K562 (cell line): ENCODE data around the gene TCF12. TPM values are rescaled to one million over a fixed set of nuclear protein-coding genes. Genes with fewer than 3 reads are reported as not detected.

Source experiments
- ATF1 ChIP-seq, 2 experiments: fragments of 450-650 bp in 1 of 2; IDR thresholded peaks; 2 replicates each; pipeline ENCODE4 v1.6.1; 2016; ENCODE audit warnings: missing compliant biosample characterization in 1 of 2, missing genetic modification characterization in 1 of 2
- CBFB ChIP-seq: sonication (generic); formaldehyde crosslinking; IDR thresholded peaks from 2 replicates; pipeline ENCODE4 v1.4.0; 2020; ENCODE audit warnings: mild to moderate bottlenecking, missing genetic modification reagents
- CXXC5 ChIP-seq: fragments of 250-450 bp; sonication (Bioruptor Pico); IDR thresholded peaks from 2 replicates; pipeline ENCODE4 v1.8.0; 2022; ENCODE audit warnings: inconsistent platforms, mild to moderate bottlenecking, moderate library complexity
- ERF ChIP-seq: fragments of 450-650 bp; formaldehyde crosslinking; IDR thresholded peaks from 2 replicates; pipeline ENCODE4 v1.4.0; 2020; ENCODE audit warnings: mild to moderate bottlenecking, mixed read lengths
- GTF2A2 ChIP-seq: IDR thresholded peaks from 2 replicates; pipeline ENCODE4 v1.6.1; 2016; ENCODE audit warnings: mild to moderate bottlenecking, missing genetic modification characterization, missing compliant biosample characterization
- NFRKB ChIP-seq: fragments of 450-650 bp; IDR thresholded peaks from 2 replicates; pipeline ENCODE4 v1.6.1; 2016; ENCODE audit warnings: low read depth
- POLR2G ChIP-seq: fragments of 200-400 bp; formaldehyde crosslinking; IDR thresholded peaks from 2 replicates; pipeline ENCODE4 v1.6.1; 2017; ENCODE audit warnings: low read depth, mild to moderate bottlenecking, antibody characterized with exemption, low read length, moderate library complexity
- RBFOX2 ChIP-seq: fragments of 200-400 bp; formaldehyde crosslinking; IDR thresholded peaks from 2 replicates; pipeline ENCODE4 v1.6.1; 2017; ENCODE audit warnings: low read depth, mild to moderate bottlenecking, low read length, moderate library complexity
- SRSF3 ChIP-seq: fragments of 200-400 bp; formaldehyde crosslinking; IDR thresholded peaks from 2 replicates; pipeline ENCODE4 v1.6.1; 2016; ENCODE audit warnings: mild to moderate bottlenecking, low read length, moderate library complexity; ENCODE audit not compliant: insufficient read depth
- WHSC1 ChIP-seq: IDR thresholded peaks from one replicate; pipeline ENCODE4 v1.6.1; 2012; ENCODE audit warnings: low read length, control low read depth, inconsistent platforms
- ZFX ChIP-seq: sonication (generic); formaldehyde crosslinking; IDR thresholded peaks from 2 replicates; pipeline ENCODE4 v1.8.0; 2022; ENCODE audit warnings: mild to moderate bottlenecking, missing genetic modification reagents, moderate library complexity
- ZNF316 ChIP-seq: fragments of 450-650 bp; IDR thresholded peaks from 2 replicates; pipeline ENCODE4 v1.6.1; 2016
- ZNF583 ChIP-seq: fragments of 250-450 bp; sonication (Bioruptor Pico); IDR thresholded peaks from 2 replicates; pipeline ENCODE4 v1.4.0; 2020
- ZNF766 ChIP-seq: fragments of 200-800 bp; sonication (Bioruptor generic); conservative IDR thresholded peaks from 2 replicates; pipeline ENCODE4 v1.6.1; 2016; ENCODE audit warnings: missing genetic modification characterization, missing compliant biosample characterization
- polyA plus RNA-seq, 8 experiments: library from polyadenylated mRNA; depleted of rRNA in 4 of 8; stranded (reverse) in 5 of 8; unstranded in 3 of 8; fragments of >200 nt; fragmentation: Nextera tagmentation in 2 of 8; fragmentation: Illumina TruSeq in 1 of 8; extraction: Ambion mirVana in 2 of 8; extraction: Trizol in 1 of 8; gene quantifications; 2 replicates each; pipeline versions ENCODE4 v1.2.1 to v1.2.3, GENCODE V29; 2011 to 2014; ENCODE audit warnings: inconsistent platforms in 1 of 8, missing spikeins in 1 of 8
- total RNA-seq, 7 experiments: library from RNA; depleted of rRNA in 6 of 7; stranded (reverse); fragments of >200 nt in 6 of 7; fragmentation: Illumina TruSeq in 2 of 7; extraction: Trizol in 2 of 7; gene quantifications; 2 replicates each; pipeline versions ENCODE4 v1.2.1 to v1.2.3, GENCODE V29; 2011 to 2021; ENCODE audit warnings: low replicate concordance in 1 of 7
- TF ChIP-seq, protein P1 (sequence below): fragments of 450-650 bp; IDR thresholded peaks from 2 replicates; pipeline ENCODE4 v1.6.1; 2017; ENCODE audit warnings: antibody characterized with exemption, mild to moderate bottlenecking
- TF ChIP-seq, protein P2 (sequence below), 2 experiments: fragments of 200-800 bp in 1 of 2; sonication (Bioruptor generic) in 1 of 2; sonication (generic) in 1 of 2; formaldehyde crosslinking in 1 of 2; IDR thresholded peaks in 1 of 2; conservative IDR thresholded peaks in 1 of 2; 2 replicates each; pipeline versions ENCODE4 v1.5.0 to v1.6.1; 2016 to 2020; ENCODE audit warnings: missing compliant biosample characterization in 1 of 2, missing genetic modification characterization in 1 of 2, missing genetic modification reagents in 1 of 2
- TF ChIP-seq, protein P3 (sequence below): fragments of 450-650 bp; IDR thresholded peaks from 2 replicates; pipeline ENCODE4 v1.6.1; 2017; ENCODE audit warnings: mild to moderate bottlenecking, moderate library complexity
- TF ChIP-seq, protein P4 (sequence below): fragments of 200-800 bp; sonication (Bioruptor generic); IDR thresholded peaks from 2 replicates; pipeline ENCODE4 v1.6.1; 2017; ENCODE audit warnings: missing genetic modification characterization, missing compliant biosample characterization

TCF12 gene
- total and polyA plus RNA-seq, 9 of the 15 experiments (the other 6 are each of a cell fraction or from before 2014, with no cell fraction given) = 10.5 to 132 (median 52.9) TPM

DNA sequence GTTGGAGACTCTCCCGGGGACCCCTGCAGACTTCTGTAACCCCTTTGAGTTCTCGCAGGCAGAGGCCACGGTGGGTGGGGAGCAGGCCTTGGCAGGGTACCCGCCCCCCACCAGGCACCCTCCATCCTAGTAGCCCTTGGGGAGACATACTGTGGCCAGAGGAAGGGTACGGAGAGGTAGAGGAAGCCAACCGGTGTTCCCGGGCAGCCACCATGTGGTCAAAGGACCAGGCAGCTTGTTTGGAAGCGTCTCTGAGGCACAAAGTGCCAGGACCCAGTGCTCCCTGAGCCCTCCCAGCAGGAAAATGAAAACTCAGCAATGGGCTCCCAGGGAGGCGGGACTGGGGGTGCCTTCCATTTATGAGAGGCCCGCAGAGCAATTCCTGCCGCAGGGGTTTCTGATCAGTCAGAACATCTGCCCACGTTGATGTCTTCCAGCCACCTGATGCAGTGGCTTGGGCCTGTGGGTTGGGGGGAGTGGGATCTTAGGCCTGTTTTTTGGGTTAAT lies 404.9 kb downstream of the TCF12 start (continued):
- TF ChIP-seq POLR2G = peak; percentile 67
- TF ChIP-seq ZNF583 (CRISPR knock-in tag) = peak; percentile 86
- TF ChIP-seq ZFX (CRISPR knock-in tag) = peak; percentile 73
- no peak for TF ChIP-seq ERF
- peak; percentile 74 for TF ChIP-seq WHSC1
- TF ChIP-seq CXXC5 (CRISPR knock-in tag) = peak; percentile 58
- no peak for TF ChIP-seq CBFB (CRISPR knock-in tag)
- TF ChIP-seq, protein P1, sequence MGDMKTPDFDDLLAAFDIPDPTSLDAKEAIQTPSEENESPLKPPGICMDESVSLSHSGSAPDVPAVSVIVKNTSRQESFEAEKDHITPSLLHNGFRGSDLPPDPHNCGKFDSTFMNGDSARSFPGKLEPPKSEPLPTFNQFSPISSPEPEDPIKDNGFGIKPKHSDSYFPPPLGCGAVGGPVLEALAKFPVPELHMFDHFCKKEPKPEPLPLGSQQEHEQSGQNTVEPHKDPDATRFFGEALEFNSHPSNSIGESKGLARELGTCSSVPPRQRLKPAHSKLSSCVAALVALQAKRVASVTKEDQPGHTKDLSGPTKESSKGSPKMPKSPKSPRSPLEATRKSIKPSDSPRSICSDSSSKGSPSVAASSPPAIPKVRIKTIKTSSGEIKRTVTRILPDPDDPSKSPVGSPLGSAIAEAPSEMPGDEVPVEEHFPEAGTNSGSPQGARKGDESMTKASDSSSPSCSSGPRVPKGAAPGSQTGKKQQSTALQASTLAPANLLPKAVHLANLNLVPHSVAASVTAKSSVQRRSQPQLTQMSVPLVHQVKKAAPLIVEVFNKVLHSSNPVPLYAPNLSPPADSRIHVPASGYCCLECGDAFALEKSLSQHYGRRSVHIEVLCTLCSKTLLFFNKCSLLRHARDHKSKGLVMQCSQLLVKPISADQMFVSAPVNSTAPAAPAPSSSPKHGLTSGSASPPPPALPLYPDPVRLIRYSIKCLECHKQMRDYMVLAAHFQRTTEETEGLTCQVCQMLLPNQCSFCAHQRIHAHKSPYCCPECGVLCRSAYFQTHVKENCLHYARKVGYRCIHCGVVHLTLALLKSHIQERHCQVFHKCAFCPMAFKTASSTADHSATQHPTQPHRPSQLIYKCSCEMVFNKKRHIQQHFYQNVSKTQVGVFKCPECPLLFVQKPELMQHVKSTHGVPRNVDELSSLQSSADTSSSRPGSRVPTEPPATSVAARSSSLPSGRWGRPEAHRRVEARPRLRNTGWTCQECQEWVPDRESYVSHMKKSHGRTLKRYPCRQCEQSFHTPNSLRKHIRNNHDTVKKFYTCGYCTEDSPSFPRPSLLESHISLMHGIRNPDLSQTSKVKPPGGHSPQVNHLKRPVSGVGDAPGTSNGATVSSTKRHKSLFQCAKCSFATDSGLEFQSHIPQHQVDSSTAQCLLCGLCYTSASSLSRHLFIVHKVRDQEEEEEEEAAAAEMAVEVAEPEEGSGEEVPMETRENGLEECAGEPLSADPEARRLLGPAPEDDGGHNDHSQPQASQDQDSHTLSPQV = peak; percentile 93
- no peak for TF ChIP-seq ZNF316
- no peak for TF ChIP-seq ATF1 (CRISPR knock-in tag; IDR thresholded peaks at IDR 0.05)
- TF ChIP-seq ATF1 (tag; IDR thresholded peaks at IDR 0.05) = peak; percentile 59; the same call in 1 of the 2 replicates
- TF ChIP-seq NFRKB = peak; percentile 96; the same call in 1 of the 2 replicates
- TF ChIP-seq RBFOX2 = peak; percentile 77
- 0 out of 2 replicates have a peak, but pooled peaks have one; percentile 18 for TF ChIP-seq SRSF3
- TF ChIP-seq, protein P2, sequence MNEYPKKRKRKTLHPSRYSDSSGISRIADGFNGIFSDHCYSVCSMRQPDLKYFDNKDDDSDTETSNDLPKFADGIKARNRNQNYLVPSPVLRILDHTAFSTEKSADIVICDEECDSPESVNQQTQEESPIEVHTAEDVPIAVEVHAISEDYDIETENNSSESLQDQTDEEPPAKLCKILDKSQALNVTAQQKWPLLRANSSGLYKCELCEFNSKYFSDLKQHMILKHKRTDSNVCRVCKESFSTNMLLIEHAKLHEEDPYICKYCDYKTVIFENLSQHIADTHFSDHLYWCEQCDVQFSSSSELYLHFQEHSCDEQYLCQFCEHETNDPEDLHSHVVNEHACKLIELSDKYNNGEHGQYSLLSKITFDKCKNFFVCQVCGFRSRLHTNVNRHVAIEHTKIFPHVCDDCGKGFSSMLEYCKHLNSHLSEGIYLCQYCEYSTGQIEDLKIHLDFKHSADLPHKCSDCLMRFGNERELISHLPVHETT (CRISPR knock-in tag; conservative IDR thresholded peaks at IDR 0.05 in 1 of 2, IDR thresholded peaks at IDR 0.05 in 1 of 2) = peak in 1 of 2 experiments; percentile 22; a peak in 1 of 4 replicates
- TF ChIP-seq, protein P3, sequence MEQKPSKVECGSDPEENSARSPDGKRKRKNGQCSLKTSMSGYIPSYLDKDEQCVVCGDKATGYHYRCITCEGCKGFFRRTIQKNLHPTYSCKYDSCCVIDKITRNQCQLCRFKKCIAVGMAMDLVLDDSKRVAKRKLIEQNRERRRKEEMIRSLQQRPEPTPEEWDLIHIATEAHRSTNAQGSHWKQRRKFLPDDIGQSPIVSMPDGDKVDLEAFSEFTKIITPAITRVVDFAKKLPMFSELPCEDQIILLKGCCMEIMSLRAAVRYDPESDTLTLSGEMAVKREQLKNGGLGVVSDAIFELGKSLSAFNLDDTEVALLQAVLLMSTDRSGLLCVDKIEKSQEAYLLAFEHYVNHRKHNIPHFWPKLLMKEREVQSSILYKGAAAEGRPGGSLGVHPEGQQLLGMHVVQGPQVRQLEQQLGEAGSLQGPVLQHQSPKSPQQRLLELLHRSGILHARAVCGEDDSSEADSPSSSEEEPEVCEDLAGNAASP = peak; percentile 84; the same call in 1 of the 2 replicates
- TF ChIP-seq ZNF766 (CRISPR knock-in tag) = 0 out of 2 replicates have a peak, but pooled peaks have one; percentile 21
- TF ChIP-seq, protein P4, sequence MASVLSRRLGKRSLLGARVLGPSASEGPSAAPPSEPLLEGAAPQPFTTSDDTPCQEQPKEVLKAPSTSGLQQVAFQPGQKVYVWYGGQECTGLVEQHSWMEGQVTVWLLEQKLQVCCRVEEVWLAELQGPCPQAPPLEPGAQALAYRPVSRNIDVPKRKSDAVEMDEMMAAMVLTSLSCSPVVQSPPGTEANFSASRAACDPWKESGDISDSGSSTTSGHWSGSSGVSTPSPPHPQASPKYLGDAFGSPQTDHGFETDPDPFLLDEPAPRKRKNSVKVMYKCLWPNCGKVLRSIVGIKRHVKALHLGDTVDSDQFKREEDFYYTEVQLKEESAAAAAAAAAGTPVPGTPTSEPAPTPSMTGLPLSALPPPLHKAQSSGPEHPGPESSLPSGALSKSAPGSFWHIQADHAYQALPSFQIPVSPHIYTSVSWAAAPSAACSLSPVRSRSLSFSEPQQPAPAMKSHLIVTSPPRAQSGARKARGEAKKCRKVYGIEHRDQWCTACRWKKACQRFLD (CRISPR knock-in tag) = peak; percentile 74; the same call in 1 of the 2 replicates
- TF ChIP-seq GTF2A2 (tag) = 0 out of 2 replicates have a peak, but pooled peaks have one; percentile 21
